ENCODE data around the gene ADAP1.
A peak's percentile ranks its signal among the peaks of the same experiment; 100 is the strongest.

Gene ADAP1

GRCh38 chr7:908159-908581, 46.3 kb downstream of the ADAP1 start:
- DNase-seq, result no peak

GRCh38 chr7:907158-907980, 47.1 kb downstream of the ADAP1 start:
- DNase-seq, result peak in 1 of 5 experiments; percentile 65

- peak in 1 of 5 experiments; percentile 58 for DNase-seq
Observed at GRCh38 chr7:906776-907157, 47.7 kb downstream of the ADAP1 start.

GRCh38 chr7:904847-905246, 49.6 kb downstream of the ADAP1 start:
- no peak for DNase-seq

DNA sequence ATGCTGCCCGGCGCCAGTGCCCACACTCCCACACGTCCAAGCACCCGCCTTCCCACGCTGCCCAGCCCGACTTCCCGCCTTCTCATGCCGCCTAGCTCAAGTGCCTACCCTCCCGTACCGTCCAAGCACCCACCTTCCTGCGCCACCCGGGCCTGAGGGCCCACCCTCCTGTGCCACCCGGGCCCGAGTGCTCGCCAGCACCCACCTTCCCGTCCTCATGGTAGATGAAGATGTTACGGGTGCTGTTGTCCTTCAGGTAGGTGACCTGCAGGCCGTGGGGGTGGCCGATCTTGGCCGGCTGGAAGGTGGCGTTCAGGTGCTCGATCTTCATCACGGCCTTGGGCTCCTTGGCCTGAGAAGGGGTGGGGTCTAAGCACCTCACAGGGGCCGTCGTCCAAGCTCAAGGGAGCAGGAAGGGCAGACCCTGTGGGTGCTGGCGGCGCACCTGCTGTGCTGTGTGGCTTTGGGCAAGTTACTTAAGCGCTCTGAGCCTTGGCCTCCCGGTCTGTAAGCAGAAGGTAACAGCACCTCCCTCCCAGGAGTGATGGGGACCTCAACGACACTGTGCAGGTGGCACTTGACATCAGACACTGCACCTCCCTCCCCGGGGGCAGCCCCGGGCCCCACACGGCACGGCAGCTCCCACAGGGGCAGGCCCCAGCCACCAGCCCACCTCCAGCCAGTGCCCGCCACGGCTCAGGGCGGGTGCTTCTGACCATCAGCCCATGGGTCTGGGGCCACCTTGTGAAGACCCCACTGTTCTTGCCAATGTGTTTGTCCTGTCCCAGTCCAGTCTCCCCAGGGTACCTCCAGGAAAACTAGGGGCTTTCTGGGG, 50.3 kb downstream of the ADAP1 start:
- no peak for DNase-seq

DNA sequence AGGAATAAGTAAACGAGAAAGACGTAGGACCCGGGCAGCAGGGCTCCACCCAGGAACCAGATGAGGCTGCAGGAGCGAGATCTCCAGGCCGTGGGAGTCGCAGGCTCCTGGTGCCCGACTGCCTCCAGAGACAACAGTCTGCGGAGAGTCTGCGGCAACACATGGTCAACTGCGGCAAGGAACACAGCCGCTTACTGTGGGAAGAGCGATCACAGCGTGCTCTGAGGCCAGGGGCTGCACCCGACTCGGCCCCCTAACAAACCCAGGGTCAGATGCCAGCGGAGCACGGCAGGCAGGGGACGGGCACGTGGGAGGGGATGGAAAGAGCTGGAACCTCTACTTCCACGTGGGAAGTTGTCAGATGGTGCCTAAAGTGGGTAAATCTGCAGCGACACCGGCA, 51.5 kb downstream of the ADAP1 start:
- DNase-seq, result no peak

GRCh38 chr7:901388-902154, 52.9 kb downstream of the ADAP1 start:
- peak in 1 of 5 experiments; percentile 45 for DNase-seq

DNA sequence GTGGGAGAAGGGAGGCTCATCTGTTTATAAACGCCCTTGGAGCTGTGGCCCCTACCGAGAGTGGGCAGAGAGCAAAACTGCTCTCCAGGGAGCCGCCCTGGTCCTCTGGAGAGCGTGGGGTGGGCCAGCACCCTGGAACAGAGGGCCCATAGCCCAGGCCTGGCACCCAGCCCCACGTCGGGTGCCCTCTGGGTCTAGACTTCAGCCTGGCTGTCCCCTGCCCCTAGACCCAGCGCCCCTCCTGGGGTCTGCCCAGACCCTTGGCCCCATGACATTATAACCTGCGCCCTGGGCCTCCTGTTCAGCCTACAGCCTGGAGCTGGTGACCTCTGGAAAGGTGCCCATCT, 53.5 kb downstream of the ADAP1 start:
- no peak for DNase-seq

GRCh38 chr7:900331-901040, 54.0 kb downstream of the ADAP1 start:
- DNase-seq, result no peak

- DNase-seq, result no peak
Observed at GRCh38 chr7:899806-900205, 54.7 kb downstream of the ADAP1 start.

DNA sequence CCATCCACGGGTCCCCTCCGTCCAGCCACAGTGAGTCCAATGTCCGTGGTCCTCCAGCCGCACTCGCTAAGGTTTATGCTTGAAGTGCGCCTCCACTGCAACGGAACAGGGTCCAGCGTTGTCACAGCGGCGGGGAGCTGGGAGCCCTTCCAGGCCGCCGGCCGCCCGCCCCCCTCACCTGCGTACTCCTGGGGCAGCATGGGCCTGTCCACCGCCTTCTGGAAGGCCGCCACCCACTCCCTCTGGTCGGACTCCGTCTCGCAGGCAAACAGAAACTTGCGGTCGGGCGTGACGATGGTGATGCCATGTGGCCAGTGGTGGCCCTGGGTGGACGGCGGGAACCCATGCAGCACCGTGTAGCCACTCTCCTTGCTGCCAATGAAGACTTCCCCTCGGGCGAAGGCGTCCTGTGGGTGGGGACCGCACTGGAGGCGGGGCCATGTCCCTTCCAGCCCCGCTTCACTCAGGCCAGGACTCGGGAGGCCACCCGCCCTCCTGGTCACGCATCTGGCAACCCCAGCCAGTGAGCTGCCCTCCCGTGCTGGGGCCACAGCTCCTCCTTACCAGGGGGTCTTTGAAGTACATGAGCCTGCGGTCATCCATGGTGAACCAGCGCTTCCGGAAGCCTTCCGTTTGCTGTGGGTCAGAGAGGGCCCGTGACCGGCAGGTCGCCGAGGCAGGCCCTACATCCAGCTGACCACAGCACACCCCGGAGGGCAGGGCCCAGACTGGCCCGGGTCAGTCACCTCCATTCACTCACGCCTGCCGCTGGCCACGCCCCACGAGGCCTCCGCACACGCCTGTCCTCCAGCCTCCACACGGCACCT, 55.4 kb downstream of the ADAP1 start:
- DNase-seq, result no peak

DNA sequence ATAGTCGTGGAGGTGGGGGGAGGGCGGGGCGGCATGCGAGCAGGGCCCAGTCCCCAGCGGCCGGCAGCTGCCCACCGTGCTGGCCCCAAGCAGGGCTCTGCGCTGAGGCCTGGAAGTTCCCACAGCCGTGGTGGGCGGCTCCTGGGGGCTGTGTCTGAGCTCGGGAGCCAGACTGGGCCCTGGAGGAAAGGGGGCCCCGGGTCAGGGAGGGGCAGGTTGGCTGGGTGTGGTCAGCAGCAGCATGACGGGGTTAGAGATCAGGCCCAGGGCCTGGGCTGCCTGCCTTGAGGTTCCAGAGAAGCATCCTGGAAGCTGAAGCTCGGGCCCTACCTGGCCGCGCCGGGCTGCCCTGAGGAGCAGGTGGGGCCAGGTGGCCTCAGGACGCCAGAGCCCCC, 56.0 kb downstream of the ADAP1 start:
- DNase-seq, result no peak

- no peak for DNase-seq
Observed at GRCh38 chr7:897771-898376, 56.6 kb downstream of the ADAP1 start.

GRCh38 chr7:897086-897485, 57.4 kb downstream of the ADAP1 start:
- no peak for DNase-seq

- no peak for DNase-seq
Observed at GRCh38 chr7:896346-897075, 58.0 kb downstream of the ADAP1 start.

DNA sequence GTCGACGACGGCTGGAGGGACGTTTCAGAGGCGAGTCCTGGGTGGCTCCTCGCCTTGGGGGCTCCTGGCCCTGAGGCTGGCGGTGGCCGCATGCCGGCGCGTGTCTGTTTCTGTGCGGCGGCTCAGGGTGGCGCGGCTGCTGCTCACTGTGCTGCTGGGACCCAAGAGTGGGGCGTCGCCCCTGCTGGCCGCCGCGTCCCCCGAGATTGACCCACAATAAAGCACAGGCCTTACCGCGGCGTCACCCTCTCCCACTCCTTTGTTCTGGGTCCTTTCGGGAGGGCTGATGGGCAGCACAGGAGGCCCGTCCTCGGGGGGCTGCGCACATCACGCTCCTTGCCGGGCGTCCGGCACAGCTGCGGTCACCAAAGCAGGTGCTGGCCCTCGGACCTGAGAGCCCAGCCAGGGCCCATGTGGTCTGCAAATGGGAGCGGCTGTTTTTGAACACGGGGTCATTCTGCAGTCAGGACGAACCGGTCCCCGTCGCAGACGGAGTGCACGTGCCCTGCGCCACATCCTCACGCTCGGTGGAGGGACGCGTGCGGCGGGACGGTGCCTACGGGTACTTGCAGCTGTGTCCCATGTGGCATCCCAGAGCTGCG, 58.9 kb downstream of the ADAP1 start:
- no peak for DNase-seq

DNA sequence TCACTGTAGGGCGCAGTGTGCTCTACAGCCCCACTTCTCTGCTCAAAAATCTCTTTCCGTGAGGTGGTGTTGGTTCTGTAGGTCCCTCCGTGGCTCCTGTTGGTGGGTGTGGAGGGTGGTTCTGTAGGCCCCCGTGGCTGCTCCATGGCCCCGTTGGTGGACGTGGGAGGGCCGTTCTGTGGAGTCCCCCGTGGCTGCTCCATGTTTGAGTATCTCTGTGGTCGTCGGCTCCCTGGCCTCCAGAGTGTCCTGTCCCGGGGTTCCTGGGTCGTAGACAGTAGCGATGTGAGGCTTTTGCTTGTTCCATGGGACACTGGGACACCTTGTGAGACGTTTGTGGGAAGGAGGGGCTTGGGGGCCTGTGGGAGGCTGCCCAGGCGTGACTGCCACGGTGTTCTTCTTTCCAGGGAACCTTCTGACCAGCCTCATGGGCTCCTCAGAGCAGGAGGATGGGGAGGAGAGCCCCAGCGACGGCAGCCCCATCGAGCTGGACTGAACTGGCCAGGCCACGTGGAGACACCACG, 59.5 kb downstream of the ADAP1 start:
- DNase-seq, result no peak

DNA sequence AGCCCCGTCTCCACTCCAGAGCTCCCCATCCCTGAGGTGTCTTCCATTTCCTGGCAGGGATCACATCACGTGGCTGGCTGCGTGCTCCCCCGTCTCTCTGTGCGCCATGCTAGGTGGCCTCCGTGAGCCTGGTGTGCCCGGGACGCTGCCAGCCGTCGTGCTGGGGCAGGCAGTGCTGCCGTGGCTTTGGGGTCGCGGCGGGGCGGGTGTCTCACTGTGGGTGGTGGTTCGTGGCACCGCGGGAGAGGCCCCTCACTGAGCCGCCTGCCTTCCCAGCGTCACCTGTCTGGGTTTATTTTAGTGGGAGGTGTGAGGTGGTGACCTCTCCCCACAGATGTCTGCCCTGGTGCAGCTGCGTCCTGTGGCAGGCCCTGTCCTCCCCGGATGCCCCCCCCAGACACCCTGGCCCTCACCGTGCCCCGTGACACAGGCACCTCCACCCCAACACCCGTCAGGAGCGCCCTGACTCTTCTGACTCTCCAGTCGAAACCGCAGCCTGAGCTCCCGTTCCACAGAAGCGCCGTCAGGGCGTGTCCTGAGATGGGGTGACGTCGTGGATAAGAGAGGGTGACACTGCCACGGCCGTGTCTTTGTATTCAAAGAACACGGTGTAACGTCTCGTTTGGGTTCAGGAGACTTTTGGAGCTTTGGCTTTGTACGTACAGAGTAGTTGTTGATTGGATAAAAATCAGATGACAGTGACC, 60.2 kb downstream of the ADAP1 start:
- no peak for DNase-seq

- DNase-seq, result no peak
Observed at GRCh38 chr7:893686-894085, 60.8 kb downstream of the ADAP1 start.

Data from T-helper 2 cell (primary cell).